Measurements from ENCODE around the gene DNAH9.

DNAH9 gene

DNA sequence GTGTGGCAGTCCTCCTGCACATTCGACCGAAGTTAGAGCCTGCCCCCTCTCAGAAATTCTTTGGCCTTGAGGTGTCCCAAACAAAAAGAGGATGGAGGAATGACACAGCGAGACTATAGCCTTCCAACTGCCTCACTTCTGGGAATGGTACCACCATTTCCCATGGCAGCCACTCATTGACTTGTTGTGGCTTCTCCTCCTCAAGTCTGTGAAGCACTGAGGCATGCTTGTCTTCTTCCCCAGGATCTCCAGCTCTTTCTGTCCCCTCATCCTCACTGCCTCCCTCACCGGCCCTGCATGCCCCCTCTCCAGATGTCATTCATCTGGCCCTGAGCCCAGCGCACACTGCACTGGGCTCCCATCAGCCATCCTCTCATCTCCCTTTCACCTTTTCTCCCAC lies 43.7 kb upstream of the DNAH9 start:
- Histone ChIP-seq H2BK120ac (ENCODE audit: low read depth, low read length) (no peak overlapping the region), H3K4me2 (ENCODE audit: low read length) (no peak overlapping the region), H4K5ac (ENCODE audit: low read length) (no peak overlapping the region), H3K9ac (ENCODE audit: low read length) (no peak overlapping the region), H3K36me3 (ENCODE audit: control insufficient read depth, insufficient read depth, low read length) (no peaks in the 10 kb centered on the region), H3K23ac (ENCODE audit: low read length) (no peak overlapping the region), H3K4me1 (ENCODE audit: control insufficient read depth, low read depth, low read length) (peaks cover 2% of the 10 kb centered on the region), H4K8ac (ENCODE audit: low read depth, low read length) (no peak overlapping the region), H2AK5ac (ENCODE audit: low read length) (no peak overlapping the region), H3K27me3 (ENCODE audit: insufficient read depth, low read length, poor library complexity) (no peaks in the 10 kb centered on the region), H3K4ac (ENCODE audit: low read depth, low read length) (no peak overlapping the region), H3K27ac (ENCODE audit: low read depth, low read length) (no peak overlapping the region), H3K18ac (ENCODE audit: low read length) (no peak overlapping the region), H3K79me1 (ENCODE audit: low read length) (no peaks in the 10 kb centered on the region), H3K79me2 (ENCODE audit: control insufficient read depth, insufficient read depth, low read length) (no peaks in the 10 kb centered on the region), H2BK15ac (replicated peaks; ENCODE audit: low read depth) (no peak overlapping the region), H2BK5ac (ENCODE audit: low read length) (no peak overlapping the region), H3K4me3 (ENCODE audit: low read length) (no peak overlapping the region), H3K56ac (ENCODE audit: low read length) (no peak overlapping the region)
- WGBS (ENCODE audit: extremely low coverage, insufficient coverage, low lambda C conversion rate): no CpG with 5 or more reads among the region's 5 CpGs
- no peak for DNase-seq

DNA sequence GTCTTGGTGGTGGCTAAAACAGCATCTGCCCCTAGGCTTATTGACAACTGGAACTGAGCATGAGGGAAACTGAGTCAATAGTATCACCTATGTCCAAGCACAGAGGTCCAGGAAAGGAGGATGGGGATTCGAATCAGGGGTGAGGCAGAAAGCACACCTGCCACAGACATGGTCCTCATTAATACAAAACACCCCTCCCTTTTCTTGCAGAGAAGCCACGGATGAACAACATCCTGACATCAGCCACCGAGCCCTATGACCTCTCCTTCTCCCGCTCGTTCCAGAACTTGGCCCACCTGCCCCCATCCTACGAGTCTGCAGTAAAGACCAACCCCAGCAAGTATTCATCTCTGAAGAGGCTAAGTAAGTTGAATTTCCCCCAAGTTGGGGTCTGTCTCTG lies 42.7 kb upstream of the DNAH9 start:
- no peak overlapping the region for H2BK120ac ChIP-seq (ENCODE audit: low read depth, low read length)
- H3K27ac ChIP-seq (ENCODE audit: low read depth, low read length): no peak overlapping the region
- peaks cover 3% of the 10 kb centered on the region for H3K4me1 ChIP-seq (ENCODE audit: control insufficient read depth, low read depth, low read length)
- no peak for DNase-seq
- H2AK5ac ChIP-seq (ENCODE audit: low read length): no peak overlapping the region
- no peak overlapping the region for H2BK5ac ChIP-seq (ENCODE audit: low read length)
- H3K56ac ChIP-seq (ENCODE audit: low read length): no peak overlapping the region
- no peak overlapping the region for H3K18ac ChIP-seq (ENCODE audit: low read length)
- H4K8ac ChIP-seq (ENCODE audit: low read depth, low read length): no peak overlapping the region
- H2BK15ac ChIP-seq (replicated peaks; ENCODE audit: low read depth): no peak overlapping the region
- no peak overlapping the region for H3K23ac ChIP-seq (ENCODE audit: low read length)
- no peaks in the 10 kb centered on the region for H3K36me3 ChIP-seq (ENCODE audit: control insufficient read depth, insufficient read depth, low read length)
- WGBS (ENCODE audit: extremely low coverage, insufficient coverage, low lambda C conversion rate): no CpG with 5 or more reads among the region's 6 CpGs
- no peak overlapping the region for H3K4ac ChIP-seq (ENCODE audit: low read depth, low read length)
- no peaks in the 10 kb centered on the region for H3K79me2 ChIP-seq (ENCODE audit: control insufficient read depth, insufficient read depth, low read length)
- H4K5ac ChIP-seq (ENCODE audit: low read length): no peak overlapping the region
- no peak overlapping the region for H3K9ac ChIP-seq (ENCODE audit: low read length)
- H3K27me3 ChIP-seq (ENCODE audit: insufficient read depth, low read length, poor library complexity): no peaks in the 10 kb centered on the region
- no peak overlapping the region for H3K4me2 ChIP-seq (ENCODE audit: low read length)
- no peaks in the 10 kb centered on the region for H3K79me1 ChIP-seq (ENCODE audit: low read length)
- H3K4me3 ChIP-seq (ENCODE audit: low read length): no peak overlapping the region

DNA sequence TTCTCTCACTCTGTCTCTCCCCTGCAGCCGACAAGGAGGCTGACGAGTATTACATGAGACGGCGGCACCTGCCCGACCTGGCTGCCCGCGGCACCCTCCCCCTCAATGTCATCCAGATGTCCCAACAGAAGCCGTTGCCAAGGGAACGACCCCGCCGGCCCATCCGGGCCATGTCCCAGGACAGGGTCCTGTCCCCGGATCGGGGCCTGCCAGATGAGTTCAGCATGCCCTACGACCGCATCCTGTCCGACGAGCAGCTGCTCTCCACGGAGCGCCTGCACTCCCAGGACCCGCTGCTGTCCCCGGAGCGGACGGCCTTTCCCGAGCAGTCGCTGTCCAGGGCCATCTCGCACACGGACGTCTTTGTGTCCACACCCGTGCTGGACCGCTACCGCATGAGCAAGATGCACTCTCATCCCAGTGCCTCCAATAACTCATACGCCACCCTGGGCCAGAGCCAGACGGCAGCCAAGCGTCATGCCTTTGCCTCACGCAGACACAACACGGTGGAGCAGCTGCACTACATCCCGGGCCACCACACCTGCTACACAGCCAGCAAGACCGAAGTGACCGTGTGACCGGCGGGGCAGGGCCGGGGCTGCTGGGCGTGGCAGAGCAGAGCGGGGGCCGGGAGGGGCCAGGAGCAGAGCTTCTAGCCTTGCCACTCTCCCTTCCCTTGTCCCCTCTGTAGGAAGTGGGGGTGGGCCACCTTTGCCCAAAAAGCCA lies 40.4 kb upstream of the DNAH9 start:
- Histone ChIP-seq H3K18ac (ENCODE audit: low read length) (no peak overlapping the region), H2AK5ac (ENCODE audit: low read length) (no peak overlapping the region), H3K4me2 (ENCODE audit: low read length) (no peak overlapping the region), H3K27me3 (ENCODE audit: insufficient read depth, low read length, poor library complexity) (no peaks in the 10 kb centered on the region), H3K4me1 (ENCODE audit: control insufficient read depth, low read depth, low read length) (peaks cover 3% of the 10 kb centered on the region), H4K8ac (ENCODE audit: low read depth, low read length) (no peak overlapping the region), H3K56ac (ENCODE audit: low read length) (no peak overlapping the region), H2BK15ac (replicated peaks; ENCODE audit: low read depth) (no peak overlapping the region), H3K23ac (ENCODE audit: low read length) (no peak overlapping the region), H2BK5ac (ENCODE audit: low read length) (no peak overlapping the region), H3K79me1 (ENCODE audit: low read length) (no peaks in the 10 kb centered on the region), H3K9ac (ENCODE audit: low read length) (no peak overlapping the region), H3K27ac (ENCODE audit: low read depth, low read length) (no peak overlapping the region), H3K4me3 (ENCODE audit: low read length) (no peak overlapping the region), H4K5ac (ENCODE audit: low read length) (no peak overlapping the region), H3K36me3 (ENCODE audit: control insufficient read depth, insufficient read depth, low read length) (no peaks in the 10 kb centered on the region), H2BK120ac (ENCODE audit: low read depth, low read length) (no peak overlapping the region), H3K79me2 (ENCODE audit: control insufficient read depth, insufficient read depth, low read length) (no peaks in the 10 kb centered on the region), H3K4ac (ENCODE audit: low read depth, low read length) (no peak overlapping the region)
- no CpG with 5 or more reads among the region's 46 CpGs for WGBS (ENCODE audit: extremely low coverage, insufficient coverage, low lambda C conversion rate)
- DNase-seq: no peak

DNA sequence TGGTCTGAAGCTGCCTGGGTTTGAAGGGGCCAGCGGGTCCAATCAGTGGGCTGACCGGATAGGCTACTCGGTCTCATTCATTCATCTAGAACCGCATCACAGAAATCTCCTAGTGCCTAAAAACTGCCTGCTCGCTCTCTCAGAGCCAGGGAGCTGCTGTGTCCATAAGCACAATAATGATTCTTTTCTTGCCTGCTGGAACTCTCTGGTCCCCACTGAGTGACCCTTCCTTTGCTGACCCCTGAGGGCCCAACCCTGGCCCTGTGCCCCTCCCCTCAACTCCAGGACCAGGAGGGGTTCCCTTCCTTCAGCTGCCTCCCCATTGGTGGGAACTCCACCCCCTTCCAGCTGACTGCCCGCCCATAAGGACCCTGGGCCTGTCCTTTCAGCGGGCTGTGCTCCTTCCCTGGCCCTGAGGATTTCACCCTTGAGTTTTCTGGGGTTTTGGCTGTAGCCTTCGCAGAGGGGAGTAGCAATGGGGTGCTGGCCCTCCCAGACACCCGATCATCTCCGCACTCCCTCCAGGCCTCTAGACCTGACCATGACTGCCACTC lies 39.5 kb upstream of the DNAH9 start:
- WGBS (ENCODE audit: extremely low coverage, insufficient coverage, low lambda C conversion rate): no CpG with 5 or more reads among the region's 10 CpGs
- Histone ChIP-seq H3K4me1 (ENCODE audit: control insufficient read depth, low read depth, low read length) (peaks cover 3% of the 10 kb centered on the region), H3K27me3 (ENCODE audit: insufficient read depth, low read length, poor library complexity) (no peaks in the 10 kb centered on the region), H3K56ac (ENCODE audit: low read length) (no peak overlapping the region), H3K4me3 (ENCODE audit: low read length) (no peak overlapping the region), H2BK5ac (ENCODE audit: low read length) (no peak overlapping the region), H3K4me2 (ENCODE audit: low read length) (no peak overlapping the region), H3K79me2 (ENCODE audit: control insufficient read depth, insufficient read depth, low read length) (no peaks in the 10 kb centered on the region), H4K8ac (ENCODE audit: low read depth, low read length) (no peak overlapping the region), H2BK15ac (replicated peaks; ENCODE audit: low read depth) (no peak overlapping the region), H3K36me3 (ENCODE audit: control insufficient read depth, insufficient read depth, low read length) (no peaks in the 10 kb centered on the region), H4K5ac (ENCODE audit: low read length) (no peak overlapping the region), H2AK5ac (ENCODE audit: low read length) (no peak overlapping the region), H3K4ac (ENCODE audit: low read depth, low read length) (no peak overlapping the region), H3K18ac (ENCODE audit: low read length) (no peak overlapping the region), H3K27ac (ENCODE audit: low read depth, low read length) (no peak overlapping the region), H2BK120ac (ENCODE audit: low read depth, low read length) (no peak overlapping the region), H3K79me1 (ENCODE audit: low read length) (no peaks in the 10 kb centered on the region), H3K9ac (ENCODE audit: low read length) (no peak overlapping the region), H3K23ac (ENCODE audit: low read length) (no peak overlapping the region)
- DNase-seq: no peak

DNA sequence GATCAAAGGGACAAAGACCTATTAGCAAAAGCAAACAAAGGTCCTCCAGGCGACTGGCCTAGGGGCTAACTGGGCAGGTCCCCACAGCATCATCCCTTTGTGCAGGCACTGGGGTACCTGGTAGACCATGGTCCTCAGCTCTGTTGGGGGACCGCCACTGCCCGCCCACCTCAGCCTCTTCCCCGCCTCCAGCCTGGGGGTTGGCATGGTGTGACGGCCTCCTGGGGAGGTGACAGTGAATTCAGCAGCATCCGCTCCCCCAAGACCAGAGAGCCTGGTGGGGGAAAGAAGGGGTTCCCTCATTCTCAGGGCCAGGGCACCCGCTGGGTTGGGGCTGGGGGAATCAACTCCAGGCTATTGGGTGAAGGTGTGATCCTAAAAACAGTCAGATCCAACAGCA lies 38.7 kb upstream of the DNAH9 start:
- Histone ChIP-seq H2AK5ac (ENCODE audit: low read length) (no peak overlapping the region), H4K5ac (ENCODE audit: low read length) (no peak overlapping the region), H2BK120ac (ENCODE audit: low read depth, low read length) (no peak overlapping the region), H3K27me3 (ENCODE audit: insufficient read depth, low read length, poor library complexity) (no peaks in the 10 kb centered on the region), H3K56ac (ENCODE audit: low read length) (no peak overlapping the region), H2BK15ac (replicated peaks; ENCODE audit: low read depth) (no peak overlapping the region), H4K8ac (ENCODE audit: low read depth, low read length) (no peak overlapping the region), H3K18ac (ENCODE audit: low read length) (no peak overlapping the region), H3K27ac (ENCODE audit: low read depth, low read length) (no peak overlapping the region), H3K79me1 (ENCODE audit: low read length) (no peaks in the 10 kb centered on the region), H3K4me3 (ENCODE audit: low read length) (no peak overlapping the region), H3K4me2 (ENCODE audit: low read length) (no peak overlapping the region), H3K4ac (ENCODE audit: low read depth, low read length) (no peak overlapping the region), H3K23ac (ENCODE audit: low read length) (no peak overlapping the region), H3K4me1 (ENCODE audit: control insufficient read depth, low read depth, low read length) (peaks cover 3% of the 10 kb centered on the region), H3K79me2 (ENCODE audit: control insufficient read depth, insufficient read depth, low read length) (no peaks in the 10 kb centered on the region), H3K9ac (ENCODE audit: low read length) (no peak overlapping the region), H2BK5ac (ENCODE audit: low read length) (no peak overlapping the region), H3K36me3 (ENCODE audit: control insufficient read depth, insufficient read depth, low read length) (no peaks in the 10 kb centered on the region)
- DNase-seq: no peak
- no CpG with 5 or more reads among the region's 7 CpGs for WGBS (ENCODE audit: extremely low coverage, insufficient coverage, low lambda C conversion rate)

DNA sequence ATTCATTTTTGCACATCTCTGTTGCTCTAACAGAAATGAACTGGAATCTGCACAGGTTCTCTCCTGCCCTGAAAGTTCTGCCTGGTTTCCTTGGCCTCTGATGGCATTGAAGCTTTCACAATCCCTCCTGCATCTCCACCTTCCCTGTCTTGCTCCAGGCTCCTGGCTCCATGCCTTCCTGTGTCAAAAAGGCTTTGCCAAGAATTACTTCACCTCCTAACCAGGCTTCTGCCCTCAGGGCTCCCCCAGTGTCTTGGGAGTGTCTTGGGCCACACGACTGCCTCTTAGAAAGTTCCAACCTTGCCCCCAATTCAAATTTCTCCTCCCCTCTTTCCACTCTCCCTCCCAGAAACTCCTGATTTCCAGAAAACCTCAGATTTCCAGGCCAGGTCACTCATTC lies 37.0 kb upstream of the DNAH9 start:
- Histone ChIP-seq H3K56ac (ENCODE audit: low read length) (no peak overlapping the region), H2BK5ac (ENCODE audit: low read length) (no peak overlapping the region), H3K23ac (ENCODE audit: low read length) (no peak overlapping the region), H3K9ac (ENCODE audit: low read length) (no peak overlapping the region), H3K4ac (ENCODE audit: low read depth, low read length) (no peak overlapping the region), H3K79me2 (ENCODE audit: control insufficient read depth, insufficient read depth, low read length) (no peaks in the 10 kb centered on the region), H3K18ac (ENCODE audit: low read length) (no peak overlapping the region), H3K36me3 (ENCODE audit: control insufficient read depth, insufficient read depth, low read length) (no peaks in the 10 kb centered on the region), H2BK15ac (replicated peaks; ENCODE audit: low read depth) (no peak overlapping the region), H3K27ac (ENCODE audit: low read depth, low read length) (no peak overlapping the region), H3K4me3 (ENCODE audit: low read length) (no peak overlapping the region), H3K27me3 (ENCODE audit: insufficient read depth, low read length, poor library complexity) (no peaks in the 10 kb centered on the region), H4K5ac (ENCODE audit: low read length) (no peak overlapping the region), H3K4me1 (ENCODE audit: control insufficient read depth, low read depth, low read length) (peaks cover 3% of the 10 kb centered on the region), H2AK5ac (ENCODE audit: low read length) (no peak overlapping the region), H3K79me1 (ENCODE audit: low read length) (no peaks in the 10 kb centered on the region), H4K8ac (ENCODE audit: low read depth, low read length) (no peak overlapping the region), H2BK120ac (ENCODE audit: low read depth, low read length) (no peak overlapping the region), H3K4me2 (ENCODE audit: low read length) (no peak overlapping the region)
- no peak for DNase-seq
- no CpG with 5 or more reads among the region's 1 CpG for WGBS (ENCODE audit: extremely low coverage, insufficient coverage, low lambda C conversion rate)

Measured in mesendoderm (in vitro differentiated cells).